Inferior parietal cortex (tissue), 1 donor: Measurements from ENCODE around the gene PSMG1.
"Not testable (repeated sequence)": the region's sequence is repeated elsewhere in the genome, so short reads cannot be mapped to it uniquely, and the experiment has no call there.

ENCODE experiments used
- DNase-seq: peaks from one replicate; pipeline ENCODE4 v3.0.0-alpha.2; 2016; ENCODE audit errors: extremely low spot score

The PSMG1 gene

DNA sequence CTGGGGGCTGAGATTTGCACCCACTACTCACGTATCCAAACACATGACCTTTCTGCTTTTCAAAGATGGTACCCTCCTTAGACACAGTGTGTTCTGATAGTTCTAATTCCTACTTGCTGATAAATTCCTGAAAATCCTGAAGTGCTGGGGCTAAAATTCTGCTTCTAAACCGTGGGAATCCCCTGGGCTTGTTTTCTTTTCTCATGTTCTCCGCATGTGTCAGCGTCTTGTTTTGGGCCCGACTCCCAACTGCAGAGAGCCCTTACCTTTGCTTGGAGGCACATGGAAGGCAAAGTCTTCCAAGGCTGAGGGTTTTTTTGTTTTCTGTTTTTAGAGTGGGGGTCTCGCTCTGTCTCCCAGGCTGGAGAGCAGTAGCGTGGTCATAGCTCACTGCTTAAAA is 27.2 kb downstream of the PSMG1 start:
- no peak for DNase-seq

GRCh38 chr21:39155578-39155977 is 27.7 kb downstream of the PSMG1 start:
- DNase-seq = no peak

DNA sequence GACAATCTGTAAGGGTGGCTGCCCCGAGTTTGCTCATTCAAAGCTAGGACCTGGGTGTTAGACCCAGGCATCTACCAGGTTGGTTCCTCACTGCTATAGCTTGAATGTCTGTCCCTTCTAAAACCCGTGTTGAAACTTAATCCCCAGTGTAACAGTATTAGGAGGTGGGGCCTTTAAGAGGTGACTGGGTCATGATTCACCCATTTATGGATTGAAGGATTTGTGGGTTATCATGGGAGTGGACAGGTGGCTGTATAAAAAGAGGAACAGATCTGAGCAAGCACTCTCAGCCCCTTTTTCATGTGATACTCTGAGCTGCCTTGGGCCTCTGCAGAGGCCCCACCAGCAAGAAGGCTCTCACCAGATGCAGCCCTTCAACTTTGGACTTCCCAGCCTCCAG is 29.4 kb downstream of the PSMG1 start:
- no peak for DNase-seq

GRCh38 chr21:39153373-39153772 is 29.9 kb downstream of the PSMG1 start:
- no peak for DNase-seq

DNA sequence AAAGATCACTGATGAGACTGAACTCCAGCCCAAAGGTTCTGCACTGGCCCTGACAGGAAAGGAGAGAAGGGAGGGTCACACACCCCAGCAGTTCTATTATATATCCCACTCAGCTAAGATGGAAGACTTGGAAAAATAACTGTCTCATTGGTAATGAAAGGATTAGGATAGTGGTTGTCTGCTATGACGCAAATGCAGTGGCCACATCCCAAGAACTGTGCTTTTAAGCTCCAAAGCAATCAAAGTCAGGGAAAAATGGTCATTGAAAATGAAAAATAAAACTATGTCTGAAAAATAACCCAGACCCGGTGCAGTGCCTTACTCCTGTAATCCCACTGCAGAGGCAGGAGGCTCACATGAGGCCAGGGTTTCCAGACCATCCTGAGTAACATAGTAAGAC is 31.0 kb downstream of the PSMG1 start:
- no peak for DNase-seq

DNA sequence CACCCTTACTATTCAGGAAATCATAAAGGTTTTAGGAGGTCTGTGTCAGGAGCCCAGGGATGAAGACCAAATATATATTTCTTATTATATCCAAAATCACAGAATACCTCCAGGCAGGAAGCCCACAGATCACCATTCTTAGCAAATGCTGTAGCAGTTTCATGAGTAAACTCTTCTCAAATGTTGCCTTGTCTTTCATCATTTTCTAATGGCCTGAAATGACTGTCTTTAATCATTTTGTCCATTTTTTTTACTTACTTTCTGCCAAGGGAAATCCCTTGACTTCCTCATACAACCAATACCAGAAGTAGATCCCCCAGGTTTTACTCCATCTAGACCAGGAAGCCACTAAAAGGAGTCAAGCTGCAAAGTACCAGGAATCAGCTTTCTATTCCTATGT is 32.4 kb downstream of the PSMG1 start:
- no peak for DNase-seq

- no peak for DNase-seq
These were observed 32.9 kb downstream of the PSMG1 start for GRCh38 chr21:39150316-39150715.

- DNase-seq = no peak
These were observed 33.4 kb downstream of the PSMG1 start for GRCh38 chr21:39149882-39150281.

- no peak for DNase-seq
These were observed 34.3 kb downstream of the PSMG1 start for GRCh38 chr21:39148975-39149374.

- DNase-seq = no peak
These were observed 39.1 kb downstream of the PSMG1 start for GRCh38 chr21:39144191-39144590.

GRCh38 chr21:39142972-39143371 is 40.3 kb downstream of the PSMG1 start:
- no peak for DNase-seq

DNA sequence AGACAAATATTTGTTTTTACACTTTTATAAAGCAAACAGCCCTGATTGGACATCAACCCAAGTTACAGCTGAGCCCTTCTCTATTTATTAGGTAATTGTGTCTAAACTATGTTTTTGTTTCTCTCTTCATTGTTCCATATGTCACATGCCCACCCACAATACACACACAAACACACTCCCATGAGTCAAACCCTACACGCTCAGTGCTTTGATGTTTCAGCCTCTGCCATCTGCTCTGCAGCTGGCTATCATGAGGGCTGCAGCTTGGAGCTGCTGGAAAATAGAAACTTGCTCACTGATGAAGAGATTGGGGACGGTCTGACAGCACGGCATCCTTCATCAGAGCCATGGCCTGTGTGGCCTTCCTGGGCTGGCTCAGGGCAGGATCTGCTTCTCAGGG is 41.7 kb downstream of the PSMG1 start:
- no peak for DNase-seq

GRCh38 chr21:39137248-39138178 is 45.7 kb downstream of the PSMG1 start:
- no peak for DNase-seq

DNA sequence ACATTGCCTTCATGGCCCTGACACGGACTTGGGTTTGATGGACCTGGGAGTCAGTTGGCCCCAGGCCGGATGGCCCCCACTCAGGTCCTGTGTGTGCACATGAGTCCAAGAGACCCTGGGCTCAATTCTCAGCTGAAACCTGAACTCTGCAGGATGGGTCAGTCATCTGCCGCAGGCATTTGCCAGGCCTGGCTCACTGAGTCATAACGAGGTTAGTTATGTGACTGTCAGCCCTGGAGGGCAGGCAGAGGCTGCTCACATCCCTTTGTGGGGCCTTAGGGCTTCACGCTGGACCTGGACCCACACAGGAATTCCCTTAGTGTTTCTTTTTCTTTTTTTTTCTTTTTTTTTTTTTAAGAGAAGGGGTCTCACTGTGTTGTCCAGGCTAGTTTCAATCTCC is 46.5 kb downstream of the PSMG1 start:
- DNase-seq = no peak

- not testable (repeated sequence) for DNase-seq
These were observed 47.1 kb downstream of the PSMG1 start for GRCh38 chr21:39136138-39136537.

DNA sequence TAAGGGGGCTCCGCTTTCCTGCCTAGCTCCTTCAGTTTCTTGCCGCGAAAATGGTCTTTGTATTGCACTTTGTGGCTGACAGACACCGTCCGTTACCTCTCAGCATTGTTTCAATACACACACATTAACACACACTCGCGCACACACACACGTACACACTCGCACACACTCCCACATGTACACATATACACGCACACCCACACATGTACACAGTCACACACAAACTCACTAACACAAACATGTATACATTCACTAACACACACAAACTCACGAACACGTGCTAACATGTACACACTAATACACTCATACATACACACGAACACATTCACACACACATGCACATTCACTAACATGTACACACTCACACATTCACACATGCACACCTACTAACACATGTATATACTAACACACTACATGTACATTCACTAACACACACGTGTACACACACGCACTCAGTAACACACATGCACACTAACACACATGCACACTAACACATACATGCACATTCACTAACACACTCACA is 48.9 kb downstream of the PSMG1 start:
- DNase-seq = no peak

- no peak for DNase-seq
These were observed 51.0 kb downstream of the PSMG1 start for GRCh38 chr21:39132248-39132647.

- no peak for DNase-seq
These were observed 51.5 kb downstream of the PSMG1 start for GRCh38 chr21:39131791-39132190.

DNA sequence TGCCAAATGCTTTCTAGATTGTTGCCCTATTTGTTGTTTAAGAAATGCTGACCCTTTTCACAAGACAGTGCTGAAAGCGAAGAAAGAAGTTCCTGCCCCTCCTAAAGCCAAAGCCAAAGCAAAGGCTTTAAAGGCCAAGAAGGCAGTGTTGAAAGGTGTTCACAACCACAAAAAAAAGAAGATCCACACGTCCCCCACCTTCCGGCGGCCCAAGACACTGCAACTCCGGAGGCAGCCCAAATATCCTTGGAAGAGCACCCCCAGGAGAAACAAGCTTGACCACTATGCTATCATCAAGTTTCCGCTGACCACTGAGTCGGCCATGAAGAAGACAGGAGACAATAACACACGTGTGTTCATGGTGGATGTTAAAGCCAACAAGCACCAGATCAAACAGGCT is 55.7 kb downstream of the PSMG1 start:
- no peak for DNase-seq

- no peak for DNase-seq
These were observed 56.8 kb downstream of the PSMG1 start for GRCh38 chr21:39126486-39126806.

GRCh38 chr21:39125752-39126485 is 57.3 kb downstream of the PSMG1 start:
- peak; percentile 61 for DNase-seq
